HL-60 (cell line): Measurements from ENCODE around the gene NT5DC2.

Experiments used
- DNase-seq, 2 experiments: peaks; one replicate each; pipeline ENCODE4 v3.0.0-alpha.2; 2010 to 2020; ENCODE audit warnings: low read depth in 1 of 2, low spot score in 1 of 2
- H3K27ac ChIP-seq: fragments of 250-450 bp; sonication (Bioruptor Pico); replicated peaks from 2 replicates; pipeline ENCODE4 v1.5.1; 2020; ENCODE audit warnings: mild to moderate bottlenecking, moderate library complexity
- H3K27me3 ChIP-seq: fragments of 250-450 bp; sonication (Bioruptor Pico); 2 replicates; pipeline ENCODE4 v1.5.1; 2021; ENCODE audit warnings: mild to moderate bottlenecking, moderate library complexity; ENCODE audit not compliant: insufficient read depth, poor library complexity, severe bottlenecking
- H3K4me3 ChIP-seq: replicated peaks from 2 replicates; pipeline ENCODE4 v1.5.1; 2011; ENCODE audit warnings: mild to moderate bottlenecking, control low read depth, low read length; ENCODE audit not compliant: insufficient read depth
- GABPA ChIP-seq: IDR thresholded peaks from 2 replicates; pipeline ENCODE4 v1.6.1; 2012; ENCODE audit warnings: low read depth
- POLR2AphosphoS5 ChIP-seq: IDR thresholded peaks from 2 replicates; pipeline ENCODE4 v1.6.1; 2012; ENCODE audit warnings: low read depth
- SPI1 ChIP-seq: IDR thresholded peaks from 2 replicates; pipeline ENCODE4 v1.6.1; 2012; ENCODE audit warnings: low read depth, mild to moderate bottlenecking, borderline replicate concordance
- TF ChIP-seq, protein P1 (sequence below): IDR thresholded peaks from one replicate; pipeline ENCODE4 v1.5.1; 2011; ENCODE audit warnings: low read length, control low read depth, inconsistent platforms; ENCODE audit not compliant: insufficient read depth
- TF ChIP-seq, protein P2 (sequence below): IDR thresholded peaks from 2 replicates; pipeline ENCODE4 v1.6.1; 2012; ENCODE audit warnings: low read depth; ENCODE audit not compliant: insufficient replicate concordance

NT5DC2 gene

DNA sequence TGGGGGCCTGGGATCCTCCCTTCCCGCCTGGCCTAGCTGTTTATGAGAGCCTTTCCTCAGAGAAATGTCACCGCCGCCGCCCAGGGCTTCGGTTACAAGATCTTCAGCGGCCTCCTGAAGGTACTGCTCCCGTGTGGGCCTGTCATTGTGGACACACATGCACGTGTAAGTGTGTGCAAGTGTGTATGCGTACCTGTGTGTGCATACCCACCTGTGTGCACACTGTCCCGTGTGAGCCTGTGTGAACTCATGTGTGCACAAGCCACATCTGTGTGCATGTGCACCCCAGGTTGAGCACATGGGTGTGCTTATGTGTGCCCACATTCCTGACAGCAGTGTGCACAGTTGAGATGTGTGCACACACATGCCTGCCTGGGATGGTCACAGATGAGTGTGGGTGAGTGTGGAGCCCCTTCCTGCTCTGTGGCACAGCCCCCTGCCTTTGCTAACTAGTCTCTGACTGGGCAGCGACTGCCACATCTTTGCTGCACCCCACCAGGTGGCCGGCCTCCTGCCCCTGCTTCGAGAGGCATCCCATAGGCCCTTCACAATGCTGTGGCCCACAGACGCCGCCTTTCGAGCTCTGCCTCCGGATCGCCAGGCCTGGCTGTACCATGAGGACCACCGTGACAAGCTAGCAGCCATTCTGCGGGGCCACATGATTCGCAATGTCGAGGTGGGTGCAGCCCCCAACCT, 14.1 kb downstream of the NT5DC2 start:
- TF ChIP-seq SPI1 (no peak), POLR2AphosphoS5 (no peak), GABPA (no peak)
- TF ChIP-seq, protein P1, sequence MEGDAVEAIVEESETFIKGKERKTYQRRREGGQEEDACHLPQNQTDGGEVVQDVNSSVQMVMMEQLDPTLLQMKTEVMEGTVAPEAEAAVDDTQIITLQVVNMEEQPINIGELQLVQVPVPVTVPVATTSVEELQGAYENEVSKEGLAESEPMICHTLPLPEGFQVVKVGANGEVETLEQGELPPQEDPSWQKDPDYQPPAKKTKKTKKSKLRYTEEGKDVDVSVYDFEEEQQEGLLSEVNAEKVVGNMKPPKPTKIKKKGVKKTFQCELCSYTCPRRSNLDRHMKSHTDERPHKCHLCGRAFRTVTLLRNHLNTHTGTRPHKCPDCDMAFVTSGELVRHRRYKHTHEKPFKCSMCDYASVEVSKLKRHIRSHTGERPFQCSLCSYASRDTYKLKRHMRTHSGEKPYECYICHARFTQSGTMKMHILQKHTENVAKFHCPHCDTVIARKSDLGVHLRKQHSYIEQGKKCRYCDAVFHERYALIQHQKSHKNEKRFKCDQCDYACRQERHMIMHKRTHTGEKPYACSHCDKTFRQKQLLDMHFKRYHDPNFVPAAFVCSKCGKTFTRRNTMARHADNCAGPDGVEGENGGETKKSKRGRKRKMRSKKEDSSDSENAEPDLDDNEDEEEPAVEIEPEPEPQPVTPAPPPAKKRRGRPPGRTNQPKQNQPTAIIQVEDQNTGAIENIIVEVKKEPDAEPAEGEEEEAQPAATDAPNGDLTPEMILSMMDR = no peak
- TF ChIP-seq, protein P2, sequence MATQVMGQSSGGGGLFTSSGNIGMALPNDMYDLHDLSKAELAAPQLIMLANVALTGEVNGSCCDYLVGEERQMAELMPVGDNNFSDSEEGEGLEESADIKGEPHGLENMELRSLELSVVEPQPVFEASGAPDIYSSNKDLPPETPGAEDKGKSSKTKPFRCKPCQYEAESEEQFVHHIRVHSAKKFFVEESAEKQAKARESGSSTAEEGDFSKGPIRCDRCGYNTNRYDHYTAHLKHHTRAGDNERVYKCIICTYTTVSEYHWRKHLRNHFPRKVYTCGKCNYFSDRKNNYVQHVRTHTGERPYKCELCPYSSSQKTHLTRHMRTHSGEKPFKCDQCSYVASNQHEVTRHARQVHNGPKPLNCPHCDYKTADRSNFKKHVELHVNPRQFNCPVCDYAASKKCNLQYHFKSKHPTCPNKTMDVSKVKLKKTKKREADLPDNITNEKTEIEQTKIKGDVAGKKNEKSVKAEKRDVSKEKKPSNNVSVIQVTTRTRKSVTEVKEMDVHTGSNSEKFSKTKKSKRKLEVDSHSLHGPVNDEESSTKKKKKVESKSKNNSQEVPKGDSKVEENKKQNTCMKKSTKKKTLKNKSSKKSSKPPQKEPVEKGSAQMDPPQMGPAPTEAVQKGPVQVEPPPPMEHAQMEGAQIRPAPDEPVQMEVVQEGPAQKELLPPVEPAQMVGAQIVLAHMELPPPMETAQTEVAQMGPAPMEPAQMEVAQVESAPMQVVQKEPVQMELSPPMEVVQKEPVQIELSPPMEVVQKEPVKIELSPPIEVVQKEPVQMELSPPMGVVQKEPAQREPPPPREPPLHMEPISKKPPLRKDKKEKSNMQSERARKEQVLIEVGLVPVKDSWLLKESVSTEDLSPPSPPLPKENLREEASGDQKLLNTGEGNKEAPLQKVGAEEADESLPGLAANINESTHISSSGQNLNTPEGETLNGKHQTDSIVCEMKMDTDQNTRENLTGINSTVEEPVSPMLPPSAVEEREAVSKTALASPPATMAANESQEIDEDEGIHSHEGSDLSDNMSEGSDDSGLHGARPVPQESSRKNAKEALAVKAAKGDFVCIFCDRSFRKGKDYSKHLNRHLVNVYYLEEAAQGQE = no peak
- Histone ChIP-seq H3K4me3 (no peak overlapping the region), H3K27ac (no peak overlapping the region), H3K27me3 (no peaks in the 10 kb centered on the region)
- no peak for DNase-seq

DNA sequence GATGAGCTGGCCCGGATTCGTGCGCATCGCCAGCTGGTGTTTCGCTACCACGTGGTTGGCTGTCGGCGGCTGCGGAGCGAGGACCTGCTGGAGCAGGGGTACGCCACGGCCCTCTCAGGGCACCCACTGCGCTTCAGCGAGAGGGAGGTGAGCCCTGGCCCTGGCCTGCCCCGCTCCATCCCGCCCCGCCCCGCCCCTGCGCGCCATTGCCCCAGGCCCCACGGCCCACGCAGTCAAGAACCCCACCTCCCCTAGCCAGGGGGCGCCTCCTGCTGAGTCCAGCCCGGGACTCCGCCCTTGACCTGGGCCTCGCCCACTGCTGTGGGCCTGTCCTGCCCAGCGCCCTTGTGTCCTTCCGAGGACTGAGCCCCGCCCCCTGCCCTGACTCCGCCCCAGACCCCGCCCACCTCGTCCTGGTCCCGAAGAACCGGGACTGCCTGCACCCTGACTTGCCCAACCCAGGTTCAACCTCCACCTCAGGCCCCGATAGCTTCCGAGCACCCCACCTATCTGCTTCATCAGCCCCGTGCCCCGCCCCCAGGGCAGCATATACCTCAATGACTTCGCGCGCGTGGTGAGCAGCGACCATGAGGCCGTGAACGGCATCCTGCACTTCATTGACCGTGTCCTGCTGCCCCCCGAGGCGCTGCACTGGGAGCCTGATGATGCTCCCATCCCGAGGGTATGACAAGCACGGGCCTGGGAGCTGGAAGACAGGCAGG, 14.8 kb downstream of the NT5DC2 start:
- Histone ChIP-seq H3K4me3 (no peak overlapping the region), H3K27ac (no peak overlapping the region), H3K27me3 (no peaks in the 10 kb centered on the region)
- TF ChIP-seq SPI1 (no peak), POLR2AphosphoS5 (no peak), GABPA (no peak)
- TF ChIP-seq, protein P1 = no peak
- TF ChIP-seq, protein P2 = no peak
- no peak for DNase-seq

DNA sequence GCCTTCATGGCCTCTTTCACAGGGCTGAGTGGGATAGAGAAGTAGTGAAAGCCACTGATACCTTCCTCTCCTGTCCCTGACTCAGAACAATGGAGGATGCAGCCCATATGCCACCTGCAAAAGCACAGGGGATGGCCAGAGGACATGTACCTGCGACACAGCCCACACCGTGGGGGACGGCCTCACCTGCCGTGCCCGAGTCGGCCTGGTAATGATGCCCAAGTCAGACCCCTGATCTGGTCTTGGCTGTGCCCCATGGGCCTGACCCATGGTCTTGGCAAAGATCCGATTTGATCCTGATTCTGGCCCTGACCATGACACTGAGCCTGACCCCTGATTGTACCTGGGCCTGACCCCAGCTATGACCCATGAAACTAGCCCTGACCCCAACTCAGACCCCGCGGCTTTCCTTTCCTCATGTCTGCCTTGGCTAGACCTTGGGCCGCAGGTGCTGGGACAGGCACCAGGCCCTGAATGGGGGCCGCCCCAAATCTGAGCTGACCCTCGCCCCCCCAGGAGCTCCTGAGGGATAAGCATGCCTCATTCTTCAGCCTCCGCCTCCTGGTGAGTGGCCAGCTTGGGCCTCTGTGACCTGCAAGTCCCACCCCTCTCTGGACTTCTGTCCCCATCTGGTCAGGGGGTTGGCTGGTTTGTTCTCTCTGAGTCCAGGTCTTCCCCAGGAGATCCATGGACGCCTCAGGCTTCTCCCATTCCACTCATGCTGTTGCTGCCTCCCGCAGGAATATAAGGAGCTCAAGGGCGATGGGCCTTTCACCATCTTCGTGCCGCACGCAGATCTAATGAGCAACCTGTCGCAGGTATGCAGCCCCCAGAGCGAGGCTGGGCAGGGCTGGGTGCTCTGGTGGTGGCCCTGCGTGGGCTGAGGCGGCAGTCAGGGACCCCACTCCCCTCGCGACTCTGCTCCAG, 15.6 kb downstream of the NT5DC2 start:
- H3K27ac ChIP-seq = no peak overlapping the region
- no peak for DNase-seq

More for the DNA sequence above, 15.6 kb downstream of the NT5DC2 start:
- Histone ChIP-seq H3K4me3 (no peak overlapping the region), H3K27me3 (no peaks in the 10 kb centered on the region)
- TF ChIP-seq POLR2AphosphoS5 (no peak), GABPA (no peak), SPI1 (no peak)
- TF ChIP-seq, protein P1 = no peak
- TF ChIP-seq, protein P2 = no peak
